Measurements from ENCODE around the gene SH3TC2. TPM values are rescaled to one million over a fixed set of nuclear protein-coding genes. Genes with fewer than 3 reads are reported as not detected.

The SH3TC2 gene
- total and polyA plus RNA-seq, 2 donors (not counting 1 experiment from before 2014, with no cell fraction given): not detected

- DNase-seq (no peak), ATAC-seq (ENCODE audit: low read depth) (no peak)
- no peaks in the 10 kb centered on the region for H3K9me3 ChIP-seq (ENCODE audit: control extremely low read depth in 1 of 3, control insufficient read depth in 2 of 3, insufficient read depth in 1 of 3, low read length in 2 of 3)
- Mint-ChIP-seq H3K27ac (no peak overlapping the region), H3K9me3 (ENCODE audit: insufficient read depth) (no peaks in the 10 kb centered on the region), H3K27me3 (peaks cover 30% of the 10 kb centered on the region), H3K4me3 (no peak overlapping the region), H3K4me1 (no peaks in the 10 kb centered on the region)
- intact Hi-C loops (cut with micrococcal nuclease): no loop called here
- POLR2A ChIA-PET: no interaction called here
- H3K9ac ChIP-seq (ENCODE audit: low read length): no peak overlapping the region
- no peak overlapping the region for H3K27ac ChIP-seq (ENCODE audit: low read length in 2 of 2)
- no peaks in the 10 kb centered on the region for H3K36me3 ChIP-seq (replicated peaks in 1 of 2; ENCODE audit: control extremely low read depth in 1 of 2, control insufficient read depth in 1 of 2, extremely low read depth in 1 of 2, insufficient read depth in 2 of 2, low read length in 1 of 2)
- WGBS (ENCODE audit: insufficient coverage): 100% methylated on average over 1 of the region's 2 CpGs
- no peaks in the 10 kb centered on the region for H3K4me1 ChIP-seq (ENCODE audit: control insufficient read depth in 2 of 2, insufficient read depth in 2 of 2, low read length in 2 of 2)
- TF ChIP-seq CTCF (IDR thresholded peaks at IDR 0.05): no peak
- no peak for TF ChIP-seq EZH2 (IDR thresholded peaks at IDR 0.05; ENCODE audit: borderline replicate concordance, insufficient read depth, low read depth, low read length, poor library complexity, severe bottlenecking)
- H3K4me3 ChIP-seq (ENCODE audit: control extremely low read depth in 1 of 5, extremely low read depth in 1 of 5, insufficient read depth in 1 of 5, low read depth in 2 of 5, low read length in 4 of 5): no peak overlapping the region
- H3K27me3 ChIP-seq (replicated peaks in 1 of 4; ENCODE audit: control extremely low read depth in 1 of 4, control insufficient read depth in 3 of 4, insufficient read depth in 4 of 4, low read length in 3 of 4): peaks cover 0 to 6% (median 0%) of the 10 kb centered on the region in 4 experiments
- CTCF ChIA-PET: interaction anchor here (1.2 to 2.9 kb wide), 5 partner anchors 13 to 243 kb away, joined by 3 to 10 read pairs (median 5); no protein-coding TSS in a partner anchor
- H3K4me2 ChIP-seq (replicated peaks; ENCODE audit: low read depth, low read length, poor library complexity, severe bottlenecking): no peak overlapping the region
- no peaks in the 10 kb centered on the region for H3K79me2 ChIP-seq (ENCODE audit: control insufficient read depth, insufficient read depth, low read length)
- no peak overlapping the region for H2AFZ ChIP-seq (ENCODE audit: insufficient read depth, low read depth, low read length, poor library complexity, severe bottlenecking)
- H4K20me1 ChIP-seq (ENCODE audit: control insufficient read depth, insufficient read depth, low read length, poor library complexity, severe bottlenecking): no peaks in the 10 kb centered on the region
Measured at GRCh38 chr5:148973455-148973854, 89.4 kb downstream of the SH3TC2 start.

GRCh38 chr5:148972974-148973374 is 89.9 kb downstream of the SH3TC2 start:
- no peaks in the 10 kb centered on the region for H3K9me3 ChIP-seq (ENCODE audit: control extremely low read depth in 1 of 3, control insufficient read depth in 2 of 3, insufficient read depth in 1 of 3, low read length in 2 of 3)
- DNase-seq (no peak), ATAC-seq (ENCODE audit: low read depth) (no peak)
- H3K9ac ChIP-seq (ENCODE audit: low read length): no peak overlapping the region
- TF ChIP-seq CTCF (IDR thresholded peaks at IDR 0.05) (no peak), EZH2 (IDR thresholded peaks at IDR 0.05; ENCODE audit: borderline replicate concordance, insufficient read depth, low read depth, low read length, poor library complexity, severe bottlenecking) (no peak)
- no peaks in the 10 kb centered on the region for H3K9me3 Mint-ChIP-seq (ENCODE audit: insufficient read depth)
- no peaks in the 10 kb centered on the region for H4K20me1 ChIP-seq (ENCODE audit: control insufficient read depth, insufficient read depth, low read length, poor library complexity, severe bottlenecking)
- H3K27ac Mint-ChIP-seq: no peak overlapping the region
- no peak overlapping the region for H3K27ac ChIP-seq (ENCODE audit: low read length in 2 of 2)
- H3K4me3 Mint-ChIP-seq: no peak overlapping the region
- ChIA-PET POLR2A (no interaction called here), CTCF (interaction anchor here (1.0 to 2.9 kb wide), 6 partner anchors 9 to 242 kb away, joined by 3 to 10 read pairs (median 6); no protein-coding TSS in a partner anchor)
- H3K4me2 ChIP-seq (replicated peaks; ENCODE audit: low read depth, low read length, poor library complexity, severe bottlenecking): no peak overlapping the region
- no peaks in the 10 kb centered on the region for H3K36me3 ChIP-seq (replicated peaks in 1 of 2; ENCODE audit: control extremely low read depth in 1 of 2, control insufficient read depth in 1 of 2, extremely low read depth in 1 of 2, insufficient read depth in 2 of 2, low read length in 1 of 2)
- intact Hi-C loops (cut with micrococcal nuclease): no loop called here
- peaks cover 0 to 6% (median 0%) of the 10 kb centered on the region in 4 experiments for H3K27me3 ChIP-seq (replicated peaks in 1 of 4; ENCODE audit: control extremely low read depth in 1 of 4, control insufficient read depth in 3 of 4, insufficient read depth in 4 of 4, low read length in 3 of 4)
- no peaks in the 10 kb centered on the region for H3K4me1 Mint-ChIP-seq
- WGBS (ENCODE audit: insufficient coverage): 28% methylated on average over 6 of the region's 7 CpGs
- H2AFZ ChIP-seq (ENCODE audit: insufficient read depth, low read depth, low read length, poor library complexity, severe bottlenecking): no peak overlapping the region
- H3K4me3 ChIP-seq (ENCODE audit: control extremely low read depth in 1 of 5, extremely low read depth in 1 of 5, insufficient read depth in 1 of 5, low read depth in 2 of 5, low read length in 4 of 5): no peak overlapping the region
- no peaks in the 10 kb centered on the region for H3K4me1 ChIP-seq (ENCODE audit: control insufficient read depth in 2 of 2, insufficient read depth in 2 of 2, low read length in 2 of 2)
- no peaks in the 10 kb centered on the region for H3K79me2 ChIP-seq (ENCODE audit: control insufficient read depth, insufficient read depth, low read length)
- peaks cover 26% of the 10 kb centered on the region for H3K27me3 Mint-ChIP-seq

Measured in B cell (primary cell).